ENCODE results near the gene MRPL49. TPM values are rescaled to one million over a fixed set of nuclear protein-coding genes. Genes with fewer than 3 reads are reported as not detected.

MRPL49 gene
- total and polyA plus RNA-seq, 2 donors (not counting 1 experiment from before 2014, with no cell fraction given): 39.6 to 48.5 TPM

GRCh38 chr11:65134240-65134951 is 12.3 kb downstream of the MRPL49 start, which contains the start of gene SYVN1:
TSS of gene SYVN1 (minus strand) at chr11:65134519. CDS start at chr11:65133601, 918 bp downstream.
- H3K4me3 ChIP-seq (ENCODE audit: control extremely low read depth in 1 of 5, extremely low read depth in 1 of 5, insufficient read depth in 1 of 5, low read depth in 2 of 5, low read length in 4 of 5): peak within 1 kb of the TSS; percentile 81 to 99 (median 96)
- Mint-ChIP-seq H3K9me3 (ENCODE audit: insufficient read depth) (no peaks in the 10 kb centered on the region), H3K4me1 (peaks cover 68% of the 10 kb centered on the region), H3K27ac (peak within 1 kb of the TSS; percentile 99), H3K27me3 (no peaks in the 10 kb centered on the region), H3K4me3 (peak within 1 kb of the TSS; percentile 97)
- no peaks in the 10 kb centered on the region for H3K9me3 ChIP-seq (ENCODE audit: control extremely low read depth in 1 of 3, control insufficient read depth in 2 of 3, insufficient read depth in 1 of 3, low read length in 2 of 3)
- peak; percentile 97 for DNase-seq
- no peak for TF ChIP-seq EZH2 (IDR thresholded peaks at IDR 0.05; ENCODE audit: borderline replicate concordance, insufficient read depth, low read depth, low read length, poor library complexity, severe bottlenecking)
- TF ChIP-seq CTCF (IDR thresholded peaks at IDR 0.05): no peak
- H3K27me3 ChIP-seq (replicated peaks in 1 of 4; ENCODE audit: control extremely low read depth in 1 of 4, control insufficient read depth in 3 of 4, insufficient read depth in 4 of 4, low read length in 3 of 4): no peaks in the 10 kb centered on the region
- H4K20me1 ChIP-seq (ENCODE audit: control insufficient read depth, insufficient read depth, low read length, poor library complexity, severe bottlenecking): peaks cover 46% of the 10 kb centered on the region
- CTCF ChIA-PET: interaction anchor here (0.5 to 7.5 kb wide), 9 partner anchors 12 to 442 kb away, joined by 3 to 64 read pairs (median 5); partner anchors contain the start of genes CAPN1, EHBP1L1, FAU and MRPL49
- peaks cover 39 to 59% of the 10 kb centered on the region in 2 donors for H3K4me1 ChIP-seq (ENCODE audit: control insufficient read depth in 2 of 2, insufficient read depth in 2 of 2, low read length in 2 of 2)
- peak within 1 kb of the TSS; percentile 98 to 99 for H3K27ac ChIP-seq (ENCODE audit: low read length in 2 of 2)
- WGBS (ENCODE audit: insufficient coverage): under 1% methylated on average over 48 of the region's 60 CpGs
- intact Hi-C loops (cut with micrococcal nuclease): loop anchor here (1.0 to 5.0 kb wide), 3 partner anchors 50 to 483 kb away; partner anchors contain the start of genes CDCA5, PCNX3, SAC3D1 and ZFPL1
- H3K4me2 ChIP-seq (replicated peaks; ENCODE audit: low read depth, low read length, poor library complexity, severe bottlenecking): peak within 1 kb of the TSS; percentile 89
- H3K9ac ChIP-seq (ENCODE audit: low read length): peak within 1 kb of the TSS; percentile 99
- peaks cover 1 to 30% of the 10 kb centered on the region in 2 experiments for H3K36me3 ChIP-seq (replicated peaks in 1 of 2; ENCODE audit: control extremely low read depth in 1 of 2, control insufficient read depth in 1 of 2, extremely low read depth in 1 of 2, insufficient read depth in 2 of 2, low read length in 1 of 2)
- H3K79me2 ChIP-seq (ENCODE audit: control insufficient read depth, insufficient read depth, low read length): peaks cover 75% of the 10 kb centered on the region
- H2AFZ ChIP-seq (ENCODE audit: insufficient read depth, low read depth, low read length, poor library complexity, severe bottlenecking): peak within 1 kb of the TSS; percentile 71
- peak; percentile 51 for ATAC-seq (ENCODE audit: low read depth)
- POLR2A ChIA-PET: interaction anchor here (0.6 to 8.8 kb wide), 10 partner anchors 9 to 1121 kb away, joined by 3 to 160 read pairs (median 4); partner anchors contain the start of genes CAPN1, FAU, MALAT1 and MRPL49

Measured in B cell (primary cell).